Activated naive CD8-positive, alpha-beta T cell (primary cell): ENCODE results near the gene GPSM1.

Experiments used
- H3K27ac Mint-ChIP-seq: one replicate; pipeline ENCODE4 v1.8.0; 2021; ENCODE audit warnings: mixed read lengths
- H3K27me3 Mint-ChIP-seq: one replicate; pipeline ENCODE4 v1.8.0; 2021; ENCODE audit warnings: mixed read lengths
- H3K36me3 Mint-ChIP-seq: one replicate; pipeline ENCODE4 v1.8.0; 2021; ENCODE audit warnings: mixed read lengths
- H3K4me1 Mint-ChIP-seq: one replicate; pipeline ENCODE4 v1.8.0; 2021; ENCODE audit warnings: low read depth, mixed read lengths
- H3K4me3 Mint-ChIP-seq: one replicate; pipeline ENCODE4 v1.8.0; 2021; ENCODE audit warnings: mild to moderate bottlenecking, mixed read lengths
- H3K9me3 Mint-ChIP-seq: one replicate; pipeline ENCODE4 v1.8.0; 2021; ENCODE audit warnings: low read depth, mixed read lengths

The GPSM1 gene

DNA sequence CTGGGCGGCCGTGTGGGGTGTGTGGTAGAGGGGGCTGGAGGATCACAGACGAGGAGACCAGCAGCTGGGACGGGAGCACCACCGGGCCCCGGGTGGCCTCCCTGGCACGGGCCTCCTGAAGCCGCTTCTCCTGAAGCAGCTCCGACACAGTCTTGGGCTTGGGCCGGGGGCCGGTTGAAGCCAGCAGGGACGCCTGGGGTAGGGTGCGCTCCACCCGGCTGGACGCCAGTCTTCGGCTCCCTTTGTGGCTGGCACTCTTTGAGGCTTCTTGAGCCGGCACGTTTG is 51.6 kb downstream of the GPSM1 start:
- Mint-ChIP-seq H3K4me1 (peaks cover 4% of the 10 kb centered on the region), H3K9me3 (no peaks in the 10 kb centered on the region), H3K27ac (no peak overlapping the region), H3K36me3 (peaks cover 2% of the 10 kb centered on the region), H3K27me3 (no peaks in the 10 kb centered on the region), H3K4me3 (no peak overlapping the region)

DNA sequence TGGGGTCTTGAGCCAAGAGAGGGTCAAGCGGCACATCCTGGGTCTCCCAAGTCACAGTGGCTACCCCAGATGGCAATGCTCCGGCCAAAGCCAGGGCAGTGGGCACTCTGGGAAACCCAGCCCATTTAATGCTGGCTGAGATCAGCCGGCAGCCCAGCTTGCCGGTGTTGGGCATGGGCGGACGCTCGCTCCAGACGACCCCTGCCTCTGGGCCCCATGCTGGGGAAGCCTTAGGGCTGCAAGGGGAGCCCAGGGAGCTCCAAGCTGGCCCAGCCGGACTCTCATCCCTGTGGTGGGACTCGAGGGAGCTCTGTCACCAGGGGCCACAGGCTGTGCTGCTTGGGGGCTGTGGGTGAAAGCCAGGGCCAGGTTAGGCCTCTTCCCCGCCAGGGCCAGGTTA is 52.1 kb downstream of the GPSM1 start:
- peaks cover 3% of the 10 kb centered on the region for H3K4me1 Mint-ChIP-seq
- H3K4me3 Mint-ChIP-seq = no peak overlapping the region

DNA sequence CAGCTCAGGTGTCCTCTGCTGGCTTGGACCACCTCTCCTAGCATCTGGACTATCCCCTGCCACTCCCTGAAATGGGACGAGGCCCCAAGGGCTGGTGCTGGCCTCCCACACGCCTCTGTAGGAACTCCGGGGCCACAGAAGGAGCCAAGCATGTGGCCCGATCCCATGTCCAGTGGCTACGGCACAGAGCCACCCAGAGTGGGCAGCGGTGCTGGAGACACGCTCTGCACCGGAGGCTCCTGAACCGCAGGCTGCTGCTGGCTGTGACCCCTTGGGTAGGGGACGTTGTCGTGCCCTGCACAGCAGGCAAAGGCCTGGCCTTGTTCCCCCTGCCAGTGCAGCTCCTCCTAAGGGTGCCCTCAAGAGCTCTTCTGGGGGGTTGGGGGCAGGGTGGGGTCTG is 52.6 kb downstream of the GPSM1 start:
- Mint-ChIP-seq H3K27ac (no peak overlapping the region), H3K4me3 (no peak overlapping the region), H3K27me3 (no peaks in the 10 kb centered on the region), H3K4me1 (peaks cover 4% of the 10 kb centered on the region), H3K9me3 (no peaks in the 10 kb centered on the region), H3K36me3 (peaks cover 7% of the 10 kb centered on the region)

More for the DNA sequence above, 52.1 kb downstream of the GPSM1 start:
- Mint-ChIP-seq H3K27ac (no peak overlapping the region), H3K27me3 (no peaks in the 10 kb centered on the region), H3K9me3 (no peaks in the 10 kb centered on the region), H3K36me3 (peaks cover 2% of the 10 kb centered on the region)

DNA sequence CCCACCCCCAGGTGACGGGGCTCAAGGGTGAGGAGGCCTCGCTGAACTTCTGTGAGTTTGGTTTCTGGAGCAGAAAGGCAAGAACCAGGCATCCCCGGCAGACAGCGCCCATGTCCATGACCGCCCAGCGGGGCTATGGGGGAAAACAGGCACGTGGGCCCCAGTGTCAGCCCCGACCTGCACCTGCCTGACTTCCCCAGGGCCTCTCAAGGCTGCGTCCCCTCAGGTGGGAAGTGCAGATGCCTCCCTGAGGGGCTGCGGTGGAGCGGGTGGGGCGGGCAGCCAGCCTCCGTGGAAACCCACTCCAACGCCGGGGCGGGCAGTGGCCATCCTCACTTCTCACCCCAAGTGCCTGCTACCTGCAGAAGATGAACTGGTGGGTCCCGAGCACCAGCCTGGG is 53.0 kb downstream of the GPSM1 start:
- H3K4me1 Mint-ChIP-seq = peaks cover 9% of the 10 kb centered on the region
- no peak overlapping the region for H3K27ac Mint-ChIP-seq
- no peak overlapping the region for H3K4me3 Mint-ChIP-seq
- no peaks in the 10 kb centered on the region for H3K27me3 Mint-ChIP-seq
- H3K9me3 Mint-ChIP-seq = no peaks in the 10 kb centered on the region
- H3K36me3 Mint-ChIP-seq = peaks cover 10% of the 10 kb centered on the region

DNA sequence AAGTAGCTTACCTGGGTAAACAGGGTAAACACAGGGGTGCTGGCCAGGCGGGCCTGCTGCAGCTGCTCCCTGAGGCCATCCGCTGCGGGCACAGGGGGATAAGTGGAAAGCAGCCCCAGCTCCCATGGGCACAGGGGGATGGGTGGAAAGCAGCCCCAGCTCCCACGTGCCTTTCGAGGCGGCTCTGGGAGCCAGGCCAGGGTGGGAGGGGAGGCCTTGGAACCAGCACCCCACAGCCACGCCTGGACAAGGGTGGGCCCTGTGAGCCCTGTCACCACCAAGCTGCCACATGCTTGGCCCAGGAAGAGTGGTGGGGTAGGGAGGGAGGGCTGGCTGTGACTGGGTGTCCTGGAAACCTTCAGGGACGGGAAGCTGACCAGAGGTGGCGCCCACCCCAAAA is 54.0 kb downstream of the GPSM1 start:
- no peaks in the 10 kb centered on the region for H3K27me3 Mint-ChIP-seq
- no peak overlapping the region for H3K4me3 Mint-ChIP-seq
- H3K4me1 Mint-ChIP-seq = peaks cover 19% of the 10 kb centered on the region
- H3K36me3 Mint-ChIP-seq = peaks cover 10% of the 10 kb centered on the region
- H3K27ac Mint-ChIP-seq = no peak overlapping the region
- H3K9me3 Mint-ChIP-seq = no peaks in the 10 kb centered on the region

DNA sequence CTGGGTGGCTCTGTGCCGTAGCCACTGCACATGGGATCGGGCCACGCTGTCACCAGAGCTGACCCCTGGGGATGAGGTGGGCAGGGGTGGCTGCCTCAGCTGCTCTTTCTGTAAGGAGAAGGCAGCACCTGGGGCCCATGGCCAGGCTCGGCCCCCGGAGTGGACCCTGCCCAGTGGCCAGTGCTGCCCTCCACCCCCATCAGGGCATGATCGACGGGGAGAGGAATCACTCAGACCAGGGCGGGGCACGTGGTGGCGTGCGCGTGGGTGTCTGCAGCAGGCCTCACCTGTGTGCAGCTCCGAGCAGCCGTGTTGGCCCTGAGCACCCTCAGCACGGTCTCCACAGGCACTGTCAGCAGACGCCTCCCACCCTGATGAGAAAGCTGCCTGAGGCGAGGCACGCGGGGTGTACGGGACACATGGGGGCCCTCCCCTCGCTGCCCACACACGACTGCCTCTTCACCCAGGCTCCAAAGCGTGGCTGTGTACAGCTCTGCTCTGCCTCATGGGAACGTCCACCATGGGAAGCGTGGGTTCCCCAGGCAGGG is 54.7 kb downstream of the GPSM1 start:
- no peaks in the 10 kb centered on the region for H3K9me3 Mint-ChIP-seq
- peaks cover 10% of the 10 kb centered on the region for H3K36me3 Mint-ChIP-seq
- peaks cover 19% of the 10 kb centered on the region for H3K4me1 Mint-ChIP-seq
- H3K27ac Mint-ChIP-seq = no peak overlapping the region
- H3K27me3 Mint-ChIP-seq = no peaks in the 10 kb centered on the region
- H3K4me3 Mint-ChIP-seq = no peak overlapping the region

DNA sequence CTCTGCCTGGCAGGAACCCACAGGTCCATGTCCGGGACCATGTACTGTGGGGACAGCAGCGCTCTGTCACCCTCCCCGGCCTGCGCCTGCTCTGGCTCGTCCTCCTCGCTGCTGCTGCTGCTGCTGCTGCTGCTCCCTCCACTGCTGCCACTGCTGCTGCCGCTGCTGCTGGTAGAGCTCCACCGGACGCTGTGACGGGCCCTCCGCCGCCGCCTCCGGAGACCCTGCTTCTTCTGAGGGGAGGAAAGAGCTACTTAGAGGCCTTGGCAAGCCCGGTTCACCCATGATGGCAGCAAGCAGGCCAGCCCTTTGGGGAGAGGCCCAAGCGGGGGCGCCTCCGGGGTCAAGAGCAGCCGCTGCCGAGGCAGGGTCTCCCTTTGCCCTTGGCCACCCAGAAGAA is 56.1 kb downstream of the GPSM1 start:
- H3K27ac Mint-ChIP-seq = no peak overlapping the region
- H3K27me3 Mint-ChIP-seq = no peaks in the 10 kb centered on the region
- H3K4me3 Mint-ChIP-seq = no peak overlapping the region
- peaks cover 14% of the 10 kb centered on the region for H3K36me3 Mint-ChIP-seq
- H3K9me3 Mint-ChIP-seq = no peaks in the 10 kb centered on the region
- H3K4me1 Mint-ChIP-seq = peaks cover 19% of the 10 kb centered on the region

DNA sequence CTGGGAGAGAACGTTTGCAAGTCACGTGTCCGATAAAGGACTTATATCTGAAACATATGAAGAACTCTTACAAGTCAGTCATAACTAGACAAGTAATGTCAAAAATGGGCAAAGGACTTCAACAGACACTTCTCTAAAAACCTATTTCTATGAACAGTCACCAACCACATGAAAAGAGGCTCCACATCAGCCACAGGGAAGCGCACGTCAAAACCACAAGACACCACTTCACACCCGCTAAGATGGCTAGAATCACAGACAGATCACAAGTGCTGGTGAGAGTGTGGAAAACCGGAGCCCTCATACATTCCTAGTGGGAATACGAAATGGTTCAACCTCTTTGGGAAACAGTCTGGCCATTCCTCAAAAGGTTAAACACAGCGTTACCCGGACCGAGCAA is 57.7 kb downstream of the GPSM1 start:
- Mint-ChIP-seq H3K36me3 (peaks cover 16% of the 10 kb centered on the region), H3K27me3 (no peaks in the 10 kb centered on the region), H3K4me1 (peaks cover 19% of the 10 kb centered on the region), H3K27ac (peak overlapping the region; percentile 43), H3K9me3 (no peaks in the 10 kb centered on the region), H3K4me3 (peak overlapping the region; percentile 25)

DNA sequence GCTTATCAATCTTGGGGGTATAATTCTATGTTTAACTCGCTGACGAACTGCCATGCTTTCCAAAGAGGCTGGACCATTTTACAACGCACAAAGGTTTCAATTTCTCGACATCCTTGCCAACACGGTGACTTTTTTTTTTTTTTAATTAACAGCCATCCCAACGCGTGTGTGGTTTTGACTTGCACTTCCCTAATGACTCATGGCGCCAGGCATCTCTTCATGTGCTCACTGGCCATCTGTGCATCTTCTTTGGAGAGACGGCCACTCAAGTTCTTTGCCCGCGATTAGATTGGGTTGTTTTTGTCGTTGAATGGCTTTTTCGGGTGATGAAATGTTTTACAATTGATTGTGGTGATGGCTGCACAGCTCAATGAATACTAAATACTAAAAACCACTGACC is 58.7 kb downstream of the GPSM1 start:
- Mint-ChIP-seq H3K9me3 (no peaks in the 10 kb centered on the region), H3K4me1 (peaks cover 19% of the 10 kb centered on the region), H3K27ac (no peak overlapping the region), H3K4me3 (no peak overlapping the region), H3K36me3 (peaks cover 16% of the 10 kb centered on the region), H3K27me3 (no peaks in the 10 kb centered on the region)

DNA sequence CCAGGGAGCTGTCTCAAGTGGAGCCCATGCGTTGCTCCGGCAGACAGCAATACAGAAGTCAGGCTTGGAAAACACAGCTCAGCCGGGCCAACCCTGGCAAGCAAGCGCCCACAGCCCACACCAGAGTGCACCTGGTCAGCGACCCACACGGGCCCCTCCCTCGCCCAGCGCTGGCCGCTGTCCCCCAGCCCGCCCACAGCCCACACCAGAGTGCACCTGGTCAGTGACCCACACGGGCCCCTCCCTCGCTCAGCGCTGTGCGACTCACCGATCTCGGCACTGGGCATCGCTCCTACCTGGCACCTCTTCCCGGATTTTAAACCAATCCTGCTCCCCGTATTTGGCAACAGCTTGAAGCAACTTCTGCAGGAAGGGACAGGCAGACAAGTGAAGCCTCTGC is 59.9 kb downstream of the GPSM1 start:
- Mint-ChIP-seq H3K4me1 (peaks cover 19% of the 10 kb centered on the region), H3K27ac (no peak overlapping the region), H3K36me3 (peaks cover 20% of the 10 kb centered on the region), H3K9me3 (no peaks in the 10 kb centered on the region), H3K27me3 (no peaks in the 10 kb centered on the region), H3K4me3 (no peak overlapping the region)

DNA sequence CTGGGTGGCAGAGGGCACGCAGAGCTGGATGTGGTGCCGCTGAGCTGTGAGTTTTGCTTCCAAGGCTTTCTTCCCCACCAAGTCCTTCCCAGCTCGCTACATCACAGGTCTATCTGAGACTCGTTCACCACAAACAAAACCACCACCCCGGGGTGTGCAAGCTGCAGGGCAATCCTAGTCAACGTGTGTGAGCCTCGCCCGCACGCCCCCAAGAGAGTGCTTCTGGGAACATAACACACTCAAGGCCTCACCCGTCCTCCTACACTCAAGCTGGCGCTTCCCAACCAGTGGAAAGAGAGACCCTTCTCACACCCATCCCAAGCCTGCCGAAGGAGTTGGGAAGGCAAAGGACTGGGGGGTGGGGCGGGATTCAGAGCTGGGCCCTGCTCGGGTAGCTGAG is 62.1 kb downstream of the GPSM1 start:
- H3K36me3 Mint-ChIP-seq = peaks cover 17% of the 10 kb centered on the region
- no peaks in the 10 kb centered on the region for H3K9me3 Mint-ChIP-seq
- no peaks in the 10 kb centered on the region for H3K27me3 Mint-ChIP-seq
- peaks cover 19% of the 10 kb centered on the region for H3K4me1 Mint-ChIP-seq
- H3K4me3 Mint-ChIP-seq = no peak overlapping the region
- no peak overlapping the region for H3K27ac Mint-ChIP-seq

DNA sequence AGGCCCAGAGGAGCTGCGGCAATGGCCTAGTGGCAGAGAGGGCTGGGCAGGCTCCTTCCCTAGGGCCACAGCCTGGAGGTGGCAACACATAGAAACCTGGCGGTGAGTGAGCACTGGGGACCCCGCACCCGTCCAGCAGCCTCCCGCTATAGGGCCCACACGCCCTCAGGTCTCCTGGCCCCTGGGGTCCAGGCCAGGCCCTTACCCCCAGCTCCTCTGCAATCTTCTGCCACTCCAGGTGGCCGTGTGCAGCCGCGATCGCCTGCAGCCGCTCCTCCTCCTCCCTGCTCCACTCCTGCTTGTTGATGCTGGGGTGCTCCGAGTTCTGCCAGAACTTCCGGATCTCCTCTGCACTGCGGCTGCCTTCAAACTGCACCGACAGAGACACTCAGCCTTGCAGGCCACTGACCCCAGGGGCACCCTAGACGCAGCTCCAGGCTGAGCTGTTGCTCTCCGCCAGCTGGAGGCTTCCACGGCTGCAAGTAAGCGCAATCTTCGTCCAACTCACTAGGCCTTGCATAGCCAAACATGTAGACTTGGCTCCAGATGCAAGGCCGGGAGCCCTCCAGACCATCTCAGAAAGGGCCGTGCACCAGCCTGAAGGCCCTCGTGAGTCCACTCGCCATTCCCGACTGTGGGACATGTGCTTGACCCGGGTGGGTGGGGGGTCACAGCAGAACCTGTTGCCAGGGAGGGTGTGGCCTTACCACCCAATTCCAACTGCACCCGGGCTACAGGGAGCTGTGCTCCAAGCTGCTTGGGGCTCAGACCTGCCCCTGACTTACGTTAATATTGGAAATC is 64.6 kb downstream of the GPSM1 start:
- Mint-ChIP-seq H3K27me3 (no peaks in the 10 kb centered on the region), H3K27ac (no peak overlapping the region), H3K9me3 (no peaks in the 10 kb centered on the region), H3K36me3 (peaks cover 10% of the 10 kb centered on the region), H3K4me3 (no peak overlapping the region), H3K4me1 (no peaks in the 10 kb centered on the region)

DNA sequence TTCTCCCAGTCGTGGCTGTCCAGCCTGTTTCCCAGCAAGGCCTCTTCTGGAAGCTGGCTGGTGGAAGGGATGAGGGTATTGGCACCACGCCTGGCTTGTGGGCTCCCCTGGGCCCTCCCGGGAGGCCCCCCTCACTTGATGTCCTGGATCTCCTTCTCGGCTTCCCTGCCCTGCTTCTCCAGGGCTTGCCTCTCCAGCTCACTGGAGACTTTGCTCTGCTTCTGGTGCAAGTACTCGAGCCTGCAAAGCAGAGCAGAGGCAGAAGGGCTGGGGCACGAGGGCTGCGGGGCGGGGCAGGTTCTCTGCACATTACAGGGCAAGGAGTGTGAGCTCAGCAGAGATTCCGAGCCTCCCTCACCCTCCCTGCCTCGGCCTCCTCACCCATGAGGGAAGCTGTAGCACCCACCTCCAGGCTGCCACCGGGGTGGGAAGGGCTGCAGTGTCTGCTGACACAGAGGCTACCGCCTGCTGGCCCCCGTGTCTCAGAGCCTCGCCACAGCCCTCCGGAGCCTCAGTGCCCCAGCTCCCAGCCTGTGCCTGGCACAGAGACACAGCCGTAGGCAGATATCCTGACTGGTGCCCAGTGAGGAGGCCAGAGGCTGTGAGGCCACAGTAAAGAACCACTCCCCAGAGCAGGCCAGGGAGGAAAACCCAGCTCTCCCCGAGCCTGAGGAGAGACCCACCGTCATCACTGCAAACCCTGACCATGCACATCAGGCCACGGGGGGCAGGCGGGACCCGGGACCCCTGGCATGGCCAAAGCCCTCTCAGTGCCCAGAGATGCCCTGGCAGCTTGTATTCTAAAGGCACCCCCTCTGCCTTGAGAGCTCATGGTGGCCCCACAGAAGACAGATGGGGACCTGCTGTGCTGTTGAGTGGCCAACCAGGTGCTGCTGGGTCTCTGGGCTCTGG is 65.5 kb downstream of the GPSM1 start:
- Mint-ChIP-seq H3K27ac (no peak overlapping the region), H3K4me3 (no peak overlapping the region), H3K27me3 (no peaks in the 10 kb centered on the region), H3K36me3 (peaks cover 7% of the 10 kb centered on the region), H3K4me1 (no peaks in the 10 kb centered on the region), H3K9me3 (no peaks in the 10 kb centered on the region)

DNA sequence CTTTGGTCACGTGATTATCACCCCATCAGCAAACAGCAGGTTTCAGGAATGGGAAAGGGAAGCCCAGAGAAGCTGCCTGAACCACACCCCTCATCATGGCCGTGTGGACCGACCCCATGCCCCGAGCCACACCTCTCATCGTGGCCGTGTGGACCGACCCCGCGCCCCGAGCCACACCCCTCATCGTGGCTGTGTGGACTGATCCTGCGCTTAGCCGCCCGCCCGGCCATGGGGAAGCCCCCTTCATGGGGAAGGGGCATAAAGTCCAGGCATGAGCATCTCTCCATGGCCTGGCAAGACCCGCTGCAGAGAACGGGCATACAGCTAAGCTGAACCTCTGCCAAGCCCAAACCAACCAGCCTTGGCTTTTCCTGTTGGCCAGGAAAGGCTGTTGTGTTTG is 66.2 kb downstream of the GPSM1 start:
- H3K27ac Mint-ChIP-seq = no peak overlapping the region
- H3K4me3 Mint-ChIP-seq = no peak overlapping the region
- peaks cover 5% of the 10 kb centered on the region for H3K36me3 Mint-ChIP-seq
- H3K9me3 Mint-ChIP-seq = no peaks in the 10 kb centered on the region
- H3K27me3 Mint-ChIP-seq = no peaks in the 10 kb centered on the region
- peaks cover 4% of the 10 kb centered on the region for H3K4me1 Mint-ChIP-seq

DNA sequence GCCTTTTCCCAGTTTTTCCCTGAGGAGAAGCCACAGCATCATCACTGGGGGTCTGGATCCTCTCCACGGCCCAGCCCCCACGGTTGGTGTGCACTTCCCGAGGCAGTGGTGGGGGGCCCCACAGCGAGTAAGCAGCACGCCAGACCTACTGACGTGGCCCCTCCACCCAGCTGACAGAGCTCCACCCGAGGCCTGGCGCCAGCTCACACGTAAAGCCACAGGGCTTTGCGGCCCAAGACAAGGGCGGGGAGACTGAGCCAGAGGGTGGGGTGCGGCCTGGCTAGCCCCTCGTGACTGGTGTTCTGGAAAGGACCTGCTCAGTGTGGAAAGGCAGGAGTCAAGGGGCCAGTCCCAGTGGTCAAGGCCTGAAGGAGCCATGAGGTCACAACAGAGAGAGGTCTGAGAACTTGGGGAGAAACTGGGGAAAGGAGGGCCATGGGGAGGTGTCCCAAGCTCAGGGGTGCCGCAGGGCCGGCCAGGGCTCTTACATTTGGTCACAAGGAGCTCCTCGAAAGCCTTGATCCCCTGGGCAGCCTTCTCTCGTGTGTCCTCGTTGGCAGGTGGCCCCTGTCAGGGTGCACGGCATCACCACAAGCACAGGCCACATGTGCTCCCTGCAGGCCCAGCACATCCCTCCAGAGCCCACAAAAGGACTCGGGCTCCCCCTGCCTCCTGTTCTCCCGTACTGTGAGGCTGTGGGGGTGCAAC is 67.1 kb downstream of the GPSM1 start:
- Mint-ChIP-seq H3K27ac (no peak overlapping the region), H3K36me3 (peaks cover 8% of the 10 kb centered on the region), H3K27me3 (no peaks in the 10 kb centered on the region), H3K4me1 (peaks cover 12% of the 10 kb centered on the region), H3K4me3 (no peak overlapping the region), H3K9me3 (no peaks in the 10 kb centered on the region)
